Motor neuron (in vitro differentiated cells): ENCODE measurements around the gene CCDC127. TPM values are rescaled to one million over a fixed set of nuclear protein-coding genes. Genes with fewer than 3 reads are reported as not detected.
A peak's percentile ranks its signal among the peaks of the same experiment; 100 is the strongest.

Experiments used
- ATAC-seq, 8 experiments: fragments of 200-7000 bp; cut with Tn5 transposase; replicated peaks in 6 of 8; 2 replicates each; pipeline ENCODE4 v1.8.0; 2021; ENCODE audit warnings: mild to moderate bottlenecking in 8 of 8, moderate library complexity in 8 of 8
- H3K27ac ChIP-seq, 2 donors: fragments of 250-450 bp; sonication (Bioruptor Pico); 2 replicates each; pipeline ENCODE4 v1.9.0; 2021; ENCODE audit warnings: antibody characterized with exemption in 2 of 2, mild to moderate bottlenecking in 2 of 2, moderate library complexity in 1 of 2
- H3K4me1 ChIP-seq, 2 donors: fragments of 250-450 bp; sonication (Bioruptor Pico); replicated peaks in 1 of 2; 2 replicates each; pipeline ENCODE4 v1.6.1; 2021; ENCODE audit warnings: antibody characterized with exemption in 2 of 2, mild to moderate bottlenecking in 2 of 2, moderate library complexity in 1 of 2
- H3K4me3 ChIP-seq, 5 donors: fragments of 250-450 bp; sonication (Bioruptor Pico); 2 replicates each; pipeline ENCODE4 v1.9.0; 2021; ENCODE audit warnings: antibody characterized with exemption in 5 of 5, mild to moderate bottlenecking in 5 of 5, moderate library complexity in 4 of 5
- WGBS, 10 experiments: fragments of 450-650 bp; shearing (Covaris generic); methylation state at CpG; one replicate each; pipeline ENCODE4 v1.0.0; 2022; 5-methylcytosine and 5-hydroxymethylcytosine counted together
- in situ Hi-C, 9 experiments: fragments of 400-800 bp; cut with MboI; loops; one replicate each; pipeline ENCODE4 v1.15.0; 2021; ENCODE audit warnings: low sequenced_read_pairs in 9 of 9, low pct_unique_long_range_greater_than_20kb in 2 of 9; ENCODE audit not compliant: unreplicated experiment in 9 of 9
- total RNA-seq, 8 experiments: library from RNA; unstranded; fragments of 300-600 nt; gene quantifications; 2 replicates each; pipeline versions ENCODE4 v1.2.3 to v1.2.4, GENCODE V29; 2022

CCDC127 gene
- total RNA-seq, 8 experiments from 2014 or later, result 5.9 to 10.8 (median 7.9) TPM

GRCh38 chr5:189976-190365 lies 28.0 kb downstream of the CCDC127 start:
- ATAC-seq, result no peak
- Histone ChIP-seq H3K4me1 (peaks cover 16 to 32% of the 10 kb centered on the region in 2 donors), H3K27ac (no peak overlapping the region), H3K4me3 (no peak overlapping the region)
- WGBS, 10 experiments, result 0 to 93% (median 55%) methylated on average over 1 to 6 of the region's 11 CpGs; no CpG with 5 or more reads in 5 of the 10 experiments
- in situ Hi-C loops, result no loop called here

- in situ Hi-C loops, result no loop called here
- H3K4me3 ChIP-seq, result no peak overlapping the region
- H3K27ac ChIP-seq, result no peak overlapping the region
- peaks cover 16 to 32% of the 10 kb centered on the region in 2 donors for H3K4me1 ChIP-seq
- WGBS, 10 experiments, result 0 to 100% (median 96%) methylated on average over 1 to 8 of the region's 10 CpGs; no CpG with 5 or more reads in 5 of the 10 experiments
- ATAC-seq, result no peak
Measured at GRCh38 chr5:189486-189885, 28.5 kb downstream of the CCDC127 start.

- H3K27ac ChIP-seq, result peak overlapping the region in 1 of 2 donors; percentile 3
- no peak overlapping the region for H3K4me3 ChIP-seq
- in situ Hi-C loops, result no loop called here
- peaks cover 16 to 32% of the 10 kb centered on the region in 2 donors for H3K4me1 ChIP-seq
- 0 to 50% (median 23%) methylated on average over 1 to 13 of the region's 37 CpGs; no CpG with 5 or more reads in 4 of the 10 experiments for WGBS, 10 experiments
- ATAC-seq, result peak; percentile 76 to 95 (median 86)
Measured at GRCh38 chr5:188488-189481, 29.2 kb downstream of the CCDC127 start.

- no peak overlapping the region for H3K4me3 ChIP-seq
- H3K27ac ChIP-seq, result no peak overlapping the region
- 0 to 20% methylated on average over 1 of the region's 21 CpGs; no CpG with 5 or more reads in 8 of the 10 experiments for WGBS, 10 experiments
- in situ Hi-C loops, result no loop called here
- H3K4me1 ChIP-seq, result peaks cover 16 to 32% of the 10 kb centered on the region in 2 donors
- peak in 1 of 8 experiments; percentile 1 for ATAC-seq
Measured at GRCh38 chr5:187617-188451, 30.1 kb downstream of the CCDC127 start.

DNA sequence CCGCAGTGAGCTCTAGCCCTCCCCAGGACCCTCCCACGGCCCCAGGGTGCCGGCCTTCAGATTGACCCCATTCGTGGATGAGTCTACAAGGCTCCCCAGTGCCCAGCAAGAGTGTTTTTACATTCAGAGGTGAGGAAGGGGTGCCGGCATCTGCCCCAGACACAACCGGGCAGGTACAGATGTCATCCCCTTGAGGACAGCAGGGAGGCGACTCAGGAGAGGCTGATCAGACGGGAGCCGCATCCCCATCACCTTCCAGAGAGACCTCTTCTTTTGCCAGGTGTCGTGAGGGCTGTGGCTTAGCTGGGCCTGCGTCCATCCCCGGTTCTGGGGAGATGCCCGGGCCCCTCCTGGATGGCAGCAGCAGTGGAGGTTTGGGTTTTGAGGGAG lies 30.9 kb downstream of the CCDC127 start:
- 77 to 100% (median 86%) methylated on average over 2 to 8 of the region's 13 CpGs; no CpG with 5 or more reads in 6 of the 10 experiments for WGBS, 10 experiments
- in situ Hi-C loops, result no loop called here
- H3K4me3 ChIP-seq, result no peak overlapping the region
- H3K27ac ChIP-seq, result no peak overlapping the region
- ATAC-seq, result no peak
- H3K4me1 ChIP-seq, result peaks cover 16 to 32% of the 10 kb centered on the region in 2 donors

DNA sequence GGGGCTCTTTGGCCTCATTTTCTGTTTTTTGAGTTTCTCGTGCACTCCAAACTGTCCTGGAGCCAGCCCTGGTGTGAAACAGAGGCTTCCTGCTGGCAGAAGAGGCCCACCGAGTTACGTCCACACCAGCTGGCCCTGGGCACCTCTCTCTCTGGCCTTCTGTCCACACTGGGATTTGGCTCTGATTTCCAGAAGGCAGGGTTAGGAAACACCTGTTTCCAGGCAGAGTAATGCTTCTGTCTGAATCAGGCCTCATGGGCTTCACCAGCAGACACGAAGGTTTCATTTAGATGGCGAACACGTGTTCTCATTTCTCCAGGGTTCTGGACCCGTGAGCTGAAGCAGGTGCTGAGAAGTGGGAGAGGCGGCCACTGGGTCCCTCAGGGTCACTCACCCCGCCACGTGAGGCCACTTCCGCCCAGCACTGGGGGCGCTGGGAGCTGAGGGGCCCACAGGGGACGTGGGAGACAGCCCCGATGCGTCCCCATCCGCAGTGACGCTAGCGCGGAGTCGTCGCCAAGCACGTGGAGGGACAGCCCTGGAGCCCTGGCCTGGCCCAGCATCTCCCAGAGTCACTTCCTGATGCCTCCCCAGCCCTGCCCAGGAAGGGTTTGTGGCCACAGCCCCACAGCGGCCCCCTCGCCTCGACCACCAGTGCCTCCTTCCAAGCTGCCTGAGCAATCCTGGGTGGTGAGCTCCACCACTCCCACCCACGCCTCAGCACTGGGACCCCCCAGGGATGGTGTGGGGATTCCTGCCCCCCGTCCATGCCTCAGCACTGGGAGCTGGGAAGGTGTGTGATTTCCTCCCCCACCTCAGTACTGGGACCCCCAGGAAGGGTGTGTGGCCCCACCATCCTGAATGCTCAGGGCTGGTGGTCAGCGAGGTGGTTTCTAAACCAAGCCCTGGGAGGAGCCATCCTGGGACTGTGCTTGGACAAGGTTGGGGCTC lies 31.6 kb downstream of the CCDC127 start:
- 17 to 100% (median 96%) methylated on average over 1 to 12 of the region's 28 CpGs; no CpG with 5 or more reads in 4 of the 10 experiments for WGBS, 10 experiments
- H3K4me3 ChIP-seq, result no peak overlapping the region
- peaks cover 15 to 27% of the 10 kb centered on the region in 2 donors for H3K4me1 ChIP-seq
- ATAC-seq, result no peak
- no peak overlapping the region for H3K27ac ChIP-seq
- in situ Hi-C loops, result no loop called here

GRCh38 chr5:185095-186070 lies 32.6 kb downstream of the CCDC127 start:
- 30 to 96% (median 72%) methylated on average over 2 to 10 of the region's 21 CpGs; no CpG with 5 or more reads in 3 of the 10 experiments for WGBS, 10 experiments

GRCh38 chr5:184471-184870 lies 33.5 kb downstream of the CCDC127 start:
- Histone ChIP-seq H3K27ac (no peak overlapping the region), H3K4me3 (no peak overlapping the region), H3K4me1 (peaks cover 8 to 14% of the 10 kb centered on the region in 2 donors)
- WGBS, 10 experiments, result 0 to 100% (median 93%) methylated on average over 1 to 7 of the region's 7 CpGs; no CpG with 5 or more reads in 1 of the 10 experiments
- in situ Hi-C loops, result no loop called here
- no peak for ATAC-seq

More at GRCh38 chr5:185095-186070, 32.6 kb downstream of the CCDC127 start:
- ATAC-seq, result no peak
- no peak overlapping the region for H3K4me3 ChIP-seq
- in situ Hi-C loops, result no loop called here
- H3K27ac ChIP-seq, result no peak overlapping the region
- H3K4me1 ChIP-seq, result peaks cover 8 to 17% of the 10 kb centered on the region in 2 donors

GRCh38 chr5:182126-182525 lies 35.8 kb downstream of the CCDC127 start:
- no peaks in the 10 kb centered on the region for H3K4me1 ChIP-seq
- 83 to 97% (median 92%) methylated on average over 4 to 6 of the region's 12 CpGs; no CpG with 5 or more reads in 4 of the 10 experiments for WGBS, 10 experiments
- H3K4me3 ChIP-seq, result no peak overlapping the region
- no peak overlapping the region for H3K27ac ChIP-seq
- ATAC-seq, result no peak
- in situ Hi-C loops, result no loop called here

DNA sequence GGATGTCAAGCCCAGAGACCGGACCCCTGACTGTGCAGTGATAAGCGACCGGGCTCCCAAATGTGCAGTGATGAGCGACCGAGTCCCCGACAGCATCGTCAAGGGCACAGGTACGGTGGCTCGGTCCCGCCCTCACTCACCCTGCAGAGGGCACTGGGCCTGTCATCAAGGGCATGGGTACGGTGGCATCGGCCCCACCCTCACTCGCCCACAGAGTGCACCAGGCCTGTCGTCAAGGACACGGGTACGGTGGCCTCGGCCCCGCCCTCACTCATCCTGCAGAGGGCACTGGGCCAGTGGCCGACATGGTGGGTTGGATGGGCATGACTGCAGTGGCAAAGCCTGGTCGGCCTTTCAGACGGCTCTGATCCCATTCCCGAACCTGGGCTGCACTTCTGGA lies 36.4 kb downstream of the CCDC127 start:
- in situ Hi-C loops, result no loop called here
- ATAC-seq, result no peak
- Histone ChIP-seq H3K4me3 (no peak overlapping the region), H3K4me1 (no peaks in the 10 kb centered on the region), H3K27ac (no peak overlapping the region)
- 97 to 100% methylated on average over 3 to 14 of the region's 22 CpGs; no CpG with 5 or more reads in 8 of the 10 experiments for whole genome bisulfite sequencing, 10 experiments

DNA sequence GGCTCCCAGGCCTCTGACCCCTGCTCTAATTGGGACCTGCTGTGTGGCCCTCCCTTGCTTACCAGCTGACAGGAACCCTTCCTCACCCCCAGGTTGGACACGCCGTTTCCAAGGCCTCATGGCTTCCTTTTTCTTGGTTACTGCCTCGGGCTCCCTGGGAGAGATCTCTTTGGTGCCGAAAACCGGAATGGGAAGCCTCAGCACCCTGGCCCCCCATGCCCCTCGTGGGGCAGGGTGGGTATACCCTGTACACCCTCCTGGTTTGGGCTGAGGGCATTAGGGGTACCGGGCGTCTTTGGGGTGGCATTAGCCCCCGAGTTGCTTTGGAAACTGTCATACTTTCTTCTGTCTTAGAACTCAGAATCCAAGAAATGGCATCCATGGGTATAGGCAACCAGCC lies 36.8 kb downstream of the CCDC127 start:
- WGBS, 10 experiments, result 27 to 100% (median 96%) methylated on average over 2 to 6 of the region's 9 CpGs; no CpG with 5 or more reads in 5 of the 10 experiments
- no peak overlapping the region for H3K27ac ChIP-seq
- H3K4me1 ChIP-seq, result no peaks in the 10 kb centered on the region
- in situ Hi-C loops, result no loop called here
- ATAC-seq, result no peak
- no peak overlapping the region for H3K4me3 ChIP-seq
